Heart left ventricle (tissue), 13 donors: ENCODE data around the gene NUDCD3.

ENCODE experiments used
- POLR2A ChIP-seq, 2 donors: fragments of 450-650 bp; IDR thresholded peaks; one replicate each; pipeline ENCODE4 v1.6.1; 2017; ENCODE audit warnings: antibody characterized with exemption in 2 of 2, mild to moderate bottlenecking in 2 of 2, moderate library complexity in 2 of 2
- TF ChIP-seq, protein P1 (sequence below), 12 donors: fragments of 200-600 bp; sonication (generic) in 4 of 12; IDR thresholded peaks; one replicate each; pipeline versions ENCODE4 v1.5.0 to v1.8.0; 2018 to 2022; ENCODE audit warnings: antibody characterized with exemption in 12 of 12, mild to moderate bottlenecking in 5 of 12
- donor health status: ischemic (EF 13 %, LVEDD 7.1; RV severe dilation, severe dysfunction).
- donor health status: DM: no; HTN: yes; CAD: no.
- donor health status: DM: no; HTN: no; CAD: no.
- donor health status: ischemic (EF 25% LVEDD 6.9; RV normal size, moderate dysfunction).
- donor health status: ischemic (EF 25% LVEDD 5.7; RV mildly dilated, moderate dysfunction).
- donor health status: ischemic (EF 35%, LVEDD 5.7; RV mildly dilated, moderate dysfunction).
- donor health status: nonischemic (EF 11% LVEDD 7.7; RV severe dilation, severe dysfunction).
- donor health status: DM: yes; HTN: yes; CAD: no.
- donor health status: PGD.
- donor health status: ischemic (EF 29% LVEDD 5.4; RV normal size, mild dysfunction).
- donor health status: nonischemic (EF 23%, LVEDD 6.1; RV moderate dilation, normal function).

DNA sequence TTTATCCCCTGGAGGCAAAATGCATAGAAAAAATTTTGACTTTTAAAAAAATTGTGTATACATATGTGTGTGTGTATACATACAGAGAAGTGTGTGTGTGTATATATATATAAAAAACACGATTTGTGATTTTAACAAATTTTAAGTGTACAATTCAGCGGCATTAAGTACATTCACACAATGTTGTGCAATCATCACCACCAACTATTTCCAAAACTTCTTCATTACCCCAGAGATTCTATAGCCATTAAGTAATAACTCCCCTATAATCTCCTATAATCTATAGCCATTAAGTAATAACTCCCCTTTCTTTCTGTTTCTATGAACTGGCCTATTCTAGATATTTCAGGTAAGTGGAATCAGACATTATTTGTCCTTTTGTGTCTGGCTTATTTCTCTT is 144.4 kb downstream of the NUDCD3 start:
- TF ChIP-seq, protein P1, sequence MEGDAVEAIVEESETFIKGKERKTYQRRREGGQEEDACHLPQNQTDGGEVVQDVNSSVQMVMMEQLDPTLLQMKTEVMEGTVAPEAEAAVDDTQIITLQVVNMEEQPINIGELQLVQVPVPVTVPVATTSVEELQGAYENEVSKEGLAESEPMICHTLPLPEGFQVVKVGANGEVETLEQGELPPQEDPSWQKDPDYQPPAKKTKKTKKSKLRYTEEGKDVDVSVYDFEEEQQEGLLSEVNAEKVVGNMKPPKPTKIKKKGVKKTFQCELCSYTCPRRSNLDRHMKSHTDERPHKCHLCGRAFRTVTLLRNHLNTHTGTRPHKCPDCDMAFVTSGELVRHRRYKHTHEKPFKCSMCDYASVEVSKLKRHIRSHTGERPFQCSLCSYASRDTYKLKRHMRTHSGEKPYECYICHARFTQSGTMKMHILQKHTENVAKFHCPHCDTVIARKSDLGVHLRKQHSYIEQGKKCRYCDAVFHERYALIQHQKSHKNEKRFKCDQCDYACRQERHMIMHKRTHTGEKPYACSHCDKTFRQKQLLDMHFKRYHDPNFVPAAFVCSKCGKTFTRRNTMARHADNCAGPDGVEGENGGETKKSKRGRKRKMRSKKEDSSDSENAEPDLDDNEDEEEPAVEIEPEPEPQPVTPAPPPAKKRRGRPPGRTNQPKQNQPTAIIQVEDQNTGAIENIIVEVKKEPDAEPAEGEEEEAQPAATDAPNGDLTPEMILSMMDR (IDR thresholded peaks at IDR 0.05) = no peak
- no peak for TF ChIP-seq POLR2A (IDR thresholded peaks at IDR 0.05)
